ENCODE measurements around the gene G6PC3.
A peak's percentile ranks its signal among the peaks of the same experiment; 100 is the strongest.
"Not testable (repeated sequence)": the region's sequence is repeated elsewhere in the genome, so short reads cannot be mapped to it uniquely, and the experiment has no call there.

Gene G6PC3

GRCh38 chr17:44108440-44109311 lies 38.1 kb downstream of the G6PC3 start:
- no peak for DNase-seq (ENCODE audit: low spot score)

GRCh38 chr17:44109312-44109630 lies 38.7 kb downstream of the G6PC3 start:
- DNase-seq (ENCODE audit: low spot score) = no peak

- DNase-seq (ENCODE audit: low spot score) = no peak
Measured at GRCh38 chr17:44110011-44110686, 39.6 kb downstream of the G6PC3 start.

GRCh38 chr17:44110823-44111633 lies 40.5 kb downstream of the G6PC3 start:
- DNase-seq (ENCODE audit: low spot score) = peak; percentile 96

- DNase-seq (ENCODE audit: low spot score) = no peak
Measured at GRCh38 chr17:44111777-44112176, 41.2 kb downstream of the G6PC3 start.

- no peak for DNase-seq (ENCODE audit: low spot score)
Measured at GRCh38 chr17:44112284-44113280, 42.0 kb downstream of the G6PC3 start.

GRCh38 chr17:44113382-44113781 lies 42.8 kb downstream of the G6PC3 start:
- no peak for DNase-seq (ENCODE audit: low spot score)

GRCh38 chr17:44113868-44114840 lies 43.6 kb downstream of the G6PC3 start:
- DNase-seq (ENCODE audit: low spot score) = no peak

- no peak for DNase-seq (ENCODE audit: low spot score)
Measured at GRCh38 chr17:44115585-44116415, 45.3 kb downstream of the G6PC3 start.

- DNase-seq (ENCODE audit: low spot score) = no peak
Measured at GRCh38 chr17:44117351-44117750, 46.8 kb downstream of the G6PC3 start.

- no peak for DNase-seq (ENCODE audit: low spot score)
Measured at GRCh38 chr17:44118427-44119050, 48.0 kb downstream of the G6PC3 start.

- DNase-seq (ENCODE audit: low spot score) = no peak
Measured at GRCh38 chr17:44119062-44119461, 48.5 kb downstream of the G6PC3 start.

- DNase-seq (ENCODE audit: low spot score) = no peak
Measured at GRCh38 chr17:44119798-44120197, 49.3 kb downstream of the G6PC3 start.

- DNase-seq (ENCODE audit: low spot score) = not testable (repeated sequence)
Measured at GRCh38 chr17:44120281-44120680, 49.7 kb downstream of the G6PC3 start.

GRCh38 chr17:44120851-44121605 lies 50.5 kb downstream of the G6PC3 start:
- peak; percentile 69 for DNase-seq (ENCODE audit: low spot score)

GRCh38 chr17:44121997-44122815 lies 51.7 kb downstream of the G6PC3 start:
- DNase-seq (ENCODE audit: low spot score) = no peak

GRCh38 chr17:44122816-44123355 lies 52.4 kb downstream of the G6PC3 start:
- DNase-seq (ENCODE audit: low spot score) = no peak
